Left ventricle myocardium inferior (tissue), 1 donor: ENCODE results near the gene SMYD3. TPM values are rescaled to one million over a fixed set of nuclear protein-coding genes. Genes with fewer than 3 reads are reported as not detected.

Experiments
- DNase-seq: peaks from one replicate; pipeline ENCODE4 v3.0.0-alpha.2; 2020
- H3K27ac ChIP-seq: fragments of 200-600 bp; replicated peaks from 2 replicates; pipeline ENCODE4 v1.8.0; 2021
- H3K27me3 ChIP-seq: fragments of 200-600 bp; 2 replicates; pipeline ENCODE4 v1.8.0; 2021; ENCODE audit warnings: low read depth
- H3K36me3 ChIP-seq: fragments of 200-600 bp; 2 replicates; pipeline ENCODE4 v1.8.0; 2021
- H3K4me1 ChIP-seq: fragments of 200-600 bp; 2 replicates; pipeline ENCODE4 v1.8.0; 2021
- H3K4me3 ChIP-seq: fragments of 200-600 bp; 2 replicates; pipeline ENCODE4 v1.8.0; 2021; ENCODE audit warnings: mild to moderate bottlenecking, moderate library complexity
- H3K9me3 ChIP-seq: fragments of 200-600 bp; replicated peaks from 2 replicates; pipeline ENCODE4 v1.8.0; 2021
- CTCF ChIP-seq: fragments of 200-600 bp; IDR thresholded peaks from 2 replicates; pipeline ENCODE4 v1.8.0; 2021; ENCODE audit warnings: antibody characterized with exemption, mild to moderate bottlenecking, borderline replicate concordance
- intact Hi-C: fragments of 100-400 bp; cut with micrococcal nuclease; formaldehyde crosslinking; loops from one replicate; pipeline ENCODE4 v1.11.0; 2022
- total RNA-seq: library from RNA; stranded (reverse); fragmentation: NEBNext Ultra II Directional; extraction: Animal tissue kit (Norgen Biotek cat#: 25700); gene quantifications from one replicate; pipeline ENCODE4 v1.2.1, GENCODE V29; 2021
- donor health status: DM: no; HTN: yes; CAD: no; lungs with severe emphysema.

Gene SMYD3
- total RNA-seq, 1 donor from 2014 or later, result 9.9 TPM

GRCh38 chr1:246512230-246512629 is 5.2 kb upstream of the SMYD3 start:
- intact Hi-C loops, result no loop called here
- H3K9me3 ChIP-seq, result peaks cover 37% of the 10 kb centered on the region
- DNase-seq, result no peak
- no peak for TF ChIP-seq CTCF
- no peaks in the 10 kb centered on the region for H3K36me3 ChIP-seq
- H3K27ac ChIP-seq, result no peak overlapping the region
- peaks cover 4% of the 10 kb centered on the region for H3K4me1 ChIP-seq
- no peaks in the 10 kb centered on the region for H3K27me3 ChIP-seq
- H3K4me3 ChIP-seq, result no peak overlapping the region

- intact Hi-C loops, result no loop called here
- Histone ChIP-seq H3K27ac (no peak overlapping the region), H3K9me3 (peaks cover 27% of the 10 kb centered on the region), H3K4me3 (no peak overlapping the region), H3K36me3 (no peaks in the 10 kb centered on the region), H3K27me3 (no peaks in the 10 kb centered on the region), H3K4me1 (peaks cover 12% of the 10 kb centered on the region)
- no peak for DNase-seq
- no peak for TF ChIP-seq CTCF
Measured at GRCh38 chr1:246511203-246511602, 4.1 kb upstream of the SMYD3 start.

- Histone ChIP-seq H3K9me3 (peaks cover 19% of the 10 kb centered on the region), H3K27ac (no peak overlapping the region), H3K27me3 (no peaks in the 10 kb centered on the region), H3K4me1 (peaks cover 18% of the 10 kb centered on the region), H3K36me3 (no peaks in the 10 kb centered on the region), H3K4me3 (no peak overlapping the region)
- TF ChIP-seq CTCF, result no peak
- no peak for DNase-seq
- intact Hi-C loops, result no loop called here
Measured at GRCh38 chr1:246510147-246511030, 3.3 kb upstream of the SMYD3 start.

- Histone ChIP-seq H3K36me3 (no peaks in the 10 kb centered on the region), H3K27me3 (no peaks in the 10 kb centered on the region), H3K9me3 (peaks cover 6% of the 10 kb centered on the region), H3K4me3 (no peak overlapping the region), H3K27ac (no peak overlapping the region), H3K4me1 (peaks cover 18% of the 10 kb centered on the region)
- no peak for DNase-seq
- TF ChIP-seq CTCF, result no peak
- intact Hi-C loops, result no loop called here
Measured at GRCh38 chr1:246508897-246509688, 2.0 kb upstream of the SMYD3 start.

GRCh38 chr1:246506367-246506673 is 759 bp downstream of the SMYD3 start:
- peak overlapping the region; percentile 91 for H3K4me3 ChIP-seq
- H3K27me3 ChIP-seq, result no peaks in the 10 kb centered on the region
- no peak overlapping the region for H3K27ac ChIP-seq
- intact Hi-C loops, result no loop called here
- no peaks in the 10 kb centered on the region for H3K36me3 ChIP-seq
- no peak for TF ChIP-seq CTCF
- H3K4me1 ChIP-seq, result peaks cover 18% of the 10 kb centered on the region
- H3K9me3 ChIP-seq, result no peaks in the 10 kb centered on the region
- no peak for DNase-seq
